ENCODE measurements around the gene TMC3.
"Not testable (repeated sequence)": the region's sequence is repeated elsewhere in the genome, so short reads cannot be mapped to it uniquely, and the experiment has no call there.

The TMC3 gene

GRCh38 chr15:81384891-81385720 is 11.1 kb upstream of the TMC3 start:
- no peak for DNase-seq (ENCODE audit: low read depth in 2 of 2)

- DNase-seq (ENCODE audit: low read depth in 2 of 2), result no peak
Measured at GRCh38 chr15:81381720-81382119, 7.7 kb upstream of the TMC3 start.

- DNase-seq (ENCODE audit: low read depth in 2 of 2), result no peak
Measured at GRCh38 chr15:81380668-81381067, 6.7 kb upstream of the TMC3 start.

GRCh38 chr15:81380203-81380602 is 6.2 kb upstream of the TMC3 start:
- DNase-seq (ENCODE audit: low read depth in 2 of 2), result no peak

GRCh38 chr15:81379269-81379668 is 5.3 kb upstream of the TMC3 start:
- no peak for DNase-seq (ENCODE audit: low read depth in 2 of 2)

GRCh38 chr15:81378443-81378842 is 4.4 kb upstream of the TMC3 start:
- DNase-seq (ENCODE audit: low read depth in 2 of 2), result no peak

GRCh38 chr15:81377871-81378270 is 3.9 kb upstream of the TMC3 start:
- DNase-seq (ENCODE audit: low read depth in 2 of 2), result no peak

GRCh38 chr15:81376231-81376630 is 2.2 kb upstream of the TMC3 start:
- no peak for DNase-seq (ENCODE audit: low read depth in 2 of 2)

- no peak for DNase-seq (ENCODE audit: low read depth in 2 of 2)
Measured at GRCh38 chr15:81375461-81375860, 1.4 kb upstream of the TMC3 start.

- DNase-seq (ENCODE audit: low read depth in 2 of 2), result no peak
Measured at GRCh38 chr15:81373176-81373575, 837 bp downstream of the TMC3 start.

GRCh38 chr15:81372575-81372974 is 1.4 kb downstream of the TMC3 start:
- no peak for DNase-seq (ENCODE audit: low read depth in 2 of 2)

GRCh38 chr15:81363718-81364500 is 10.1 kb downstream of the TMC3 start:
- no peak for DNase-seq (ENCODE audit: low read depth in 2 of 2)

GRCh38 chr15:81363276-81363675 is 10.7 kb downstream of the TMC3 start:
- no peak for DNase-seq (ENCODE audit: low read depth in 2 of 2)

GRCh38 chr15:81362790-81363189 is 11.2 kb downstream of the TMC3 start:
- DNase-seq (ENCODE audit: low read depth in 2 of 2), result no peak

- no peak for DNase-seq (ENCODE audit: low read depth in 2 of 2)
Measured at GRCh38 chr15:81361891-81362290, 12.1 kb downstream of the TMC3 start.

GRCh38 chr15:81360491-81360890 is 13.5 kb downstream of the TMC3 start:
- no peak for DNase-seq (ENCODE audit: low read depth in 2 of 2)

GRCh38 chr15:81358248-81358647 is 15.8 kb downstream of the TMC3 start:
- DNase-seq (ENCODE audit: low read depth in 2 of 2), result no peak

- no peak for DNase-seq (ENCODE audit: low read depth in 2 of 2)
Measured at GRCh38 chr15:81357180-81357686, 16.8 kb downstream of the TMC3 start.

- DNase-seq (ENCODE audit: low read depth in 2 of 2), result no peak
Measured at GRCh38 chr15:81356252-81356651, 17.8 kb downstream of the TMC3 start.

- no peak for DNase-seq (ENCODE audit: low read depth in 2 of 2)
Measured at GRCh38 chr15:81351651-81352050, 22.4 kb downstream of the TMC3 start.

GRCh38 chr15:81349271-81349670 is 24.7 kb downstream of the TMC3 start:
- DNase-seq (ENCODE audit: low read depth in 2 of 2), result no peak

GRCh38 chr15:81348691-81349090 is 25.3 kb downstream of the TMC3 start:
- not testable (repeated sequence) for DNase-seq (ENCODE audit: low read depth in 2 of 2)

GRCh38 chr15:81347910-81348309 is 26.1 kb downstream of the TMC3 start:
- DNase-seq (ENCODE audit: low read depth in 2 of 2), result no peak
